GM18519 (cell line): ENCODE results near the gene GRPEL2.

Source experiments
- ATAC-seq: cut with Tn5 transposase; IDR thresholded peaks from one replicate; pipeline ENCODE4 v1.9.1; 2021; ENCODE audit warnings: mild to moderate bottlenecking, moderate library complexity; ENCODE audit not compliant: unreplicated experiment, low FRiP score

The GRPEL2 gene, protein sequence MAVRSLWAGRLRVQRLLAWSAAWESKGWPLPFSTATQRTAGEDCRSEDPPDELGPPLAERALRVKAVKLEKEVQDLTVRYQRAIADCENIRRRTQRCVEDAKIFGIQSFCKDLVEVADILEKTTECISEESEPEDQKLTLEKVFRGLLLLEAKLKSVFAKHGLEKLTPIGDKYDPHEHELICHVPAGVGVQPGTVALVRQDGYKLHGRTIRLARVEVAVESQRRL

DNA sequence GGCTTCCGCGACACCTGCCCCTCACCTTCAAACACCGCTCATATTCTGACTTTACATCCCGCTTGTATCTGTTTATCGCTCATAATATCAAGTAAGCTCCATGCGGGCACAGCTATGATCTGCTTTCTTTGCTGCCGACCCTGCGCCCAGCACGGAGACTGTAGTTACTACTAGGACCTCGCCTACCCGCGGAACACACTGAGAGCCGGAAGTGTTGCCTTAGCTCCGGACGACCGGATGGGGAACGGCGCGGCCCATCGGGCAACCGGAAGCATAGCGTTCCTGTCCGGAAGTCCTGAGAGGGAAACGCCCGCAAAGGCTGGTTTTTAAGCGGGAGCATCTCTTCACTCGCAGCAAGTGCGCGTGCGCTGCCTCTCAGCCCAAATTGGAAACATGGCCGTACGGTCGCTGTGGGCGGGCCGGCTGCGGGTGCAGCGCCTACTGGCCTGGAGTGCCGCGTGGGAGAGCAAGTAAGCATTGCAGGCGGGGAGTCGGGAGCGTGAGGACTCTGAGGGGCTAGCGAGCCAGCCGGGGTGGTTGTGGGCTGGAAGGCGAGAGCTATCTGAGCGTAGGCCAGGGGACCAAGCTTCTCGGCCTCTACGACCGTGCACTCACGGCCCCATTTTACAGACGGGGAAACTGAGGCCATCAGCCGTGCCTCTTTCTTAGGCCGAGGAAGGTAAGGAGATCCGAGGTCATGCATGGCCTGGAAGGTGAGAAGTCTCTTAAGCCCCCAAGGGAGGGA, at the start of gene GRPEL2:
TSS of gene GRPEL2 (plus strand) at position 353 of the 745 bp plus-strand sequence. CDS start at position 394, 41 bp downstream.
- ATAC-seq: peak; percentile 98

DNA sequence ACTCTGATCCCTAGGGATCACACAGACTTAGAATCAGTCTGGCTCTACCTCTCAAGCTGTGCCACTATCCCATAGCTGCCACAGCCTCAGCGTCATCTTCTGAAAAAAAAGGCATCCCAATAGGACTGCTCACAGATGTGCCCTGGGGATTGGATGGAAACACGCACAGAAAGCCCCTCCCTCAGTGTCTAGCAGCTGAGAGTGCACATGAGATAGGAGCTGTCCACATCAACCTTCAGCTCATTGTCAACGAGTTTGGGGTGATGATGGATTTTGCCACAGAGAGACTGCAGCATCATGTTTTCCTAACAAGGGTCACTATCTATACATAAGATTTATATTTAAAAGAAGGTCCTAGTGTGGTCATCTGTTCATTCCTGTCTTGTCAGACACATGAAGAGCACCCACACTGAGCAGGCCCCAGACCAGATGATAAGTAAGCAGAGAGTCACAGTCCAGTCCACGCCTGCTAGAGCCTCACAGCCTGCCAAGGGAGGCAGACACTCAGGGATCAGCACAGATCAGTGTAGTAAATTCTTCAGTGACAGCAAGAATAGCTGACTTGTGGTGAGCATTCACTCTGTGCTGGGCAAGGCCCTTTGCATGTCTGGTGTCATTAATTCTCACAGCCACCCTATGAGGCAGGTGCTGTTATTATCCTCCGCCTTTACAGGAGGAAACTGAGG, 47.8 kb upstream of the GRPEL2 start:
- ATAC-seq: no peak

DNA sequence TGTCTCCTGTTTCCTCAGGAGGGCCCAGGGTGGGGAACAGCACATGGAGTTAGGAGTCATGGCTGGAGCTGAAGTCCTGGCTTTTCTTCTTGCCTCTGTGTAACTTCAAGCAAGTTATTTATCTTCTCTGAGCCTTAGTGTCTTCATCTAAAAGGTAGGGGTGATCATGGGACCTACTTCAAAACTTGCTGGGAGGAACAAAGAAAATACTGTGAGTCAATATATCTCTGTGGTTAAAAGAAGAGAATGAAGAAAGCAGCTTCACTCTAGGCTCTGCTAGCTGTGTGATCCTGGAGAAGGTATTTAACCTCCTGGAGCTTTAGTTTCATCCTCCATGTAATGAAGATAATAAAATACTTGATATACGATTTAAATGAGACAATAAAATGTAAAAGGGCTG, 47.1 kb upstream of the GRPEL2 start:
- ATAC-seq: no peak

DNA sequence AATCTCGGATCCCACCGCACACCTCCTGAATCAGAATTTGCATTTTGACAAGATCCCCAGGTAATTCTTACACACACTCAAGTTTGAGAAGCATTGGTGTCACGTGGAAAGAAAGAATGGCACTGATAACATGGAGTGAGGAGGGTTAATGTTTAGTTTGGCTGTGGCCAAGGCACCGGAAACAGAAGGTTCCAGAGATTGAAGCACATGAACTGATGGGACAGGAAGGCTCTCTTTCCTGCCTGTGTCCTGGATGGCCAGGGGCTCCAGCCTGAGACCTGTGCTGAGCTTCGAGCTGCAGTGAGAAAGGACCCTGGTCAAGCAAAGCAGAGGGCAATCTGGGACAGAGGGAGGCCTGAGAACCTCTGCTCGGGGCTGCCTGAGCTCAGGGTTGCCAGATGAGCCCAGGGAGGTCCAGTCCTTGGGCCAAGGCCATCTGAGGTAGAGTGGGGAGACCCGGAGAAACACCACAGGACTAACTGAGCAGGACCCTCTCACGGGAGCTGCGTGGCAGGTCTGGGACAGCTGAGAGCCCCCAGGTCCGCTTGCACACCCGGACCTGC, 46.4 kb upstream of the GRPEL2 start:
- ATAC-seq: no peak

DNA sequence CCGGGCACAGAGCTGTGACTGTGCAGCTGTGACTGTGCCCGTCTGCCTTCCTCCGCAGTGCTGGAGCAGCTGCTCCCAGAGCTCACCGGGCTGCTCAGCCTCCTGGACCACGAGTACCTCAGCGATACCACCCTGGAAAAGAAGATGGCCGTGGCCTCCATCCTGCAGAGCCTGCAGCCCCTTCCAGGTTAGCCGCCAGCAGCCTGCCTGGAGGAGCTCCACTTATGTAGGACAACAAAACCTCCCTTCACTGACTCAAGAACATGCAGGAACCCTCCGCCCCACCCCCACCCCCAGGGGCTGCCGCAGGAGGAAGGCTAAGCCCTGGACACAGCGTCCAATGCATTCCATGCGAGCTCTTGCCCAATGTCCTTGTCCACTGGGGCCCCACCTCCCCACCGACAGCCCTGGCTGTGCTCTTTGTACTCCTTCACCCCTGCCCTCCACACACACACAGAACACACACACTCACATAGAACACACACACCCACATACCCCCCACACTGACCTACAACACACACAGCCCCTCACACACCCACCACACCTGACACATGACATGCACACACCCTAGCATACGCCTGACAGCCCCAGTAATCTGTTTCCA, 45.7 kb upstream of the GRPEL2 start:
- no peak for ATAC-seq

DNA sequence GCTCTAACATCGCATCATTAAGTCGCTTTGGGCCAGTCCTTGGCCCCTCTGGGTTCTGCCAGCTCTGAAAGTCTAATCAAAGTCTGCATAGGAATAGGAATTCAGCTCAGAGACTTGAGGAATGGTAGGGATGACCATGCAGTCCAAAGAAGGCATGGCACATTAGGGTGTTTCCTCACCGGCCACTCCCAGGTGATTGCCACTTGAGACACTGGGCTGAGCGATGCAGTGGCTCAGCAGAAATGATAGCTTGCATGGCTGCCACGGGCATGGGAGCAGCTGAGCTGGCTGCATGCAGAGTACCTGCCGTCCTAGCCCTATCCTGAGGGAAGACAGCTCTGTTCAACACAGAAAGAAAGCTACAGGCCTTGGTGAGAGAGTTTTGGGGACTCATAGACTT, 44.9 kb upstream of the GRPEL2 start:
- ATAC-seq: no peak

DNA sequence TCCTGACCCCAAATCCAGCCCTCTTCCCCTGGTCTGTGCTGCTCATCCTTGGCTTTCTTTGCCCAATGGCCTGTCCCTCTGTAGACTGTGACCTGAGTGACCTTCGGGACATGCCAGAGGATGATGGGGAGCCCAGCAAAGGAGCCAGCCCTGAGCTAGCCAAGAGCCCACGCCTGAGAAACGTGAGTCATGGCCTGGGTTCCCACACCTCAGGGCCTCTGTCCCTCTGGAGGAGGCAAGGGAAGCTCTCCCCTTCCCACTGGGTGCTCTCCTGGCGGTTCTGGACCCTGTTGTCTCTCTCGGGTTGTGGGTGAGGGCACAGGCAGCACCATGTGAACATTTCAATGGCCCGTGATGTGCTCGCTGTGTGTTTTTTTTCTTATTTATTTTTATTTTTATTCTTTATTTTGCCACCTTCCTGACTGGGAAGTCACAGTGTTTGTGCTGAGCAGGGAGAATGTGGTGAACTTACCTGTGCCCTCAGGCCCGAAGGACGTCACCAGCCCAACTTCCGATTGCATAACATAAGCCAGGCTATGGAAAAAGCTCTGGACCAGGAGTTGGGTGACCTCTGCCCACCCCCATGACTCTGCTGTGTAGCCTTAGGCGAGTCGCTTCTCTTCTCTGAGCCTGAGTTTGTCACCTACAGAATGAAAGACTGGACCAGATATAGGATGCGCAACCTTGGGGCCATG, 44.1 kb upstream of the GRPEL2 start:
- ATAC-seq: no peak

DNA sequence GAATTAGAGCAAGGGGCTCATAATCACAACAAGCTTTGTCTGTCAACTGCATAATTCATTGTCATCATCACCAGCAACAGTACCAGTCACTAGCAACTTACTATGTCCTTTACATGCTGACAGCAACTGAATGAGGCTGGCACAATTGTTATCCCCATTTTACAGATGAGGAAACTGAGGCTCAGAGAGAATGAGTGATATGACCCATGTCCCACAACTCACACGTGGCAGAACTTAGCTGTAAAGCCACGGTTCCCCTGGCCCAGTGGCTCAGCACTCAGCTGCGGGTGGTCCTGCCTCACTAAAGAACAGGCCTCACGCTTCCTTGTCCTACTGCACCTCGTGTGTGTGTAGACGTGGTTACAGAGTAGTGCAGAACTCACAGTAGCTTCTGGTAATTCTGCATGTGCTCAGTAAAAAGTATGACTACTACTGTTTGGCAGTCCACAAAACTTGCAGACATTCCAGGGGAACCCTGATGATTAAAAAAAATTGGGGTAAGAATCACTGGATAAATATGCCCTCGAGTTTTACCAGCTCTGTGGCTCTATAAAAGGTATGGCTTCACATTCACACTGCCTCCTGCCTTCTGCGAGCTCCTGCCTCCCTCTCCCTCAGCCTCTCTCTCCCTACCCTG, 43.4 kb upstream of the GRPEL2 start:
- no peak for ATAC-seq

DNA sequence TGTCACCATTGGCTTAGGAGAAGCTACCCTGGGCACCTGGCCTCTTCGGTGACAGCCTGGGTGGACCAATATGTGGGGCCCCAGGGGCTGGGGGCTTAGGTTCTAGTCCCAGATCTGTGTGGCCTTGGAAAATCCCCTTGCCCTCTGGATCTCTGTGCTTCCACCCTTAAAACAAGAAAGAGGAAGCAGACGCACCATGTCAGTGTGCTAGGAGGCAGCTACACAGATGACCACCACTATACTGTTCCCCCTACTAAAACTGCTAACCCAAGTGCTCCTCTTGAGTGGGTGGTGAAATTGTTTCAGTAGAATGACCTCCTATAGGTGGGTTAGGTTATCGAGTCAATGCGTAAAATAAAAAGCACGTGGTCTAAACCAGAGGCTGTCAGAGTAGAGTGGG, 42.7 kb upstream of the GRPEL2 start:
- no peak for ATAC-seq

DNA sequence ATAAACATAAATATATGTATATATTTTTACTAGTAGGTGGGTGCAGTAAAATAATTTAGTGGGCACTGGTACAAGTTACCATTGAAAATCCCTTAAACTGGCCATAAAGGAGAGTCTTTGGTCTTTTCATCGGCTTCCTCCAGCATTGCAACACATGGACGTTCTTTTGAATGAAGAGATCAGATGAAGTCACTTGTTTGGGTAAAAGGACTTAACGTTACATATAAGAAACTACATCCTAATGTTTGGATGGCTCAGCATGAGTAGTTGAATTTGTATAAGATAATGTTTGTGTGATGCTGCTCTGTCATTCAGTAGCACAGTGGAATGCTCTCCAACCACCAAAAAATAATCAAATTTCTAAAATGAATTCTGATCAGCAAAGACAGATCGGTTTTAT, 42.1 kb upstream of the GRPEL2 start:
- no peak for ATAC-seq

DNA sequence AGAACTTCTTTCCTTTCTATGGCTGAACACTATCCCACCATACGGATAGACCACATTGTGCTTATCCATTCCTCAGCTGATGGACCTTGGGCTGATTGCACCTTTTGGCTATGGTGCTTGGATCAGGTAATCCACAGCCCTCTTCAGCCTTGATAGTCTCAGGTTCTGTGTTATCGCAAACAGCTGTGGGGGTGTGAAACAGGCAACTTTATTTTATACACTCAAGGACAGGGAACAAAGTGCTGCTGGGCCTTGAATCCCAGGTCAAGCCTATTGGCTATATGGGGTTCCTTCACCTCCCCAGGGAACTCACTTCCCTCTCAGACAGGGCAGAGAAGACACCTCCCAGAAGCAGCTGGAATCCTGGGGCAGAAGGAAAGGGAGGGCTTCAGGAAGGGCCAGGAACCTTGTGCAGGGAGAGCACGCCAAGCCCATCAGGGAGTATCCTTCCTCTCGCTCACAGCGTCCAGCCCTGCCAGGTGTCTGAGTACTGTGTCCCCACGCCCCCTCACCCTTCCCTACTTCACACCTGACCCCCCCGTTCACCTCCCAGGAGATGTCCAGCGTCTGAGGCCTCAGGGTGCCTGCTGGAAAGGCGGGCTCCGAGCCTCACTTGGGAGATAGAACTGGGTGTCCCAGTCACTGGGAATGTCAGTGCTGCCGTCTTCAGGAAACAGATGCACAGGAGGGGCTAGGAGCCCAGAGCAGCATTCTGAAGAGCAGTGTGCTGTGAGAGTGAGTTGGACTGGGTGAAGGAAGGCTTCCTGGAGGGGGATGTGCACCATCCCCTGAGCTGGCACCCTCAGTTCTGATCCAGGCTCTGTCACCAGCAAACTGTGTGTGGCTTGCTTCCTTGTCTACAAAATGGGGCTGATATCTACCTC, 40.9 kb upstream of the GRPEL2 start:
- ATAC-seq: no peak

DNA sequence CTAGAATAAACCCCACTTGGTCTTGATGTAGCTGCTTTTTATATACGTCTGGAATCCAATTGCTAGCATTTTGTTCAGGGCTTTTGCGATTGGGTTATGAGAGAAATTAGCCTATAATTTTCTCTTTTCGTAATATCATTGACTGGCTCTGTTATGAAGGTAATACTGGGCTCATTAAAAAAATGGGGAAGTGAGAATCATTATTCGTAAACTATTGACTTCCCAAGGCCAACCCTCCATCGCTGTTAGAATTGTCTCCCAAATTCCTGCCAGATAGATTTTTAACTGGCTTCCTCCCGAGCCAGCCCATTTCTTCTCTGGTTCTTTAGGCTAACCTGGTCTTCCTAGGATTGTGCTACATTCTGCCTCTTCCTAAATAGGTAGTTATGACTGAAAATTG, 35.9 kb upstream of the GRPEL2 start:
- no peak for ATAC-seq

DNA sequence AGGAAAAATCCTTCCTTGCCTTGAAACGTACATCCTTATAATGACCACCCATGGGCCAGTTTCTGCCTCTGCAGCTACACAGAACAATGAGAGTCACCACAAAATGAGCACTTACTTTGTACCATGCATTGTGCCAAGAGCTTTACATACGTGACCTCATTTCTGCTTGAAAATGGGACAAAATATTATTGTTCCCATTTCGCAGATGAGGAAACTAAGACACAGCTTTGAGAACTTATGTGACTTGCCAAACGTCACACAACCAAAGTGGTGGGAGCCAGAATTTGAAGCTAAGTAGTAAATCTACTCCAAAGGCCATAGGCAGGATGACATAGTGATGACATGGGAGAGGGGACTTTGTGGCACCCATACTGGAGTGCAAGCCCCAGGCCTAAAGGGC, 34.8 kb upstream of the GRPEL2 start:
- ATAC-seq: no peak

DNA sequence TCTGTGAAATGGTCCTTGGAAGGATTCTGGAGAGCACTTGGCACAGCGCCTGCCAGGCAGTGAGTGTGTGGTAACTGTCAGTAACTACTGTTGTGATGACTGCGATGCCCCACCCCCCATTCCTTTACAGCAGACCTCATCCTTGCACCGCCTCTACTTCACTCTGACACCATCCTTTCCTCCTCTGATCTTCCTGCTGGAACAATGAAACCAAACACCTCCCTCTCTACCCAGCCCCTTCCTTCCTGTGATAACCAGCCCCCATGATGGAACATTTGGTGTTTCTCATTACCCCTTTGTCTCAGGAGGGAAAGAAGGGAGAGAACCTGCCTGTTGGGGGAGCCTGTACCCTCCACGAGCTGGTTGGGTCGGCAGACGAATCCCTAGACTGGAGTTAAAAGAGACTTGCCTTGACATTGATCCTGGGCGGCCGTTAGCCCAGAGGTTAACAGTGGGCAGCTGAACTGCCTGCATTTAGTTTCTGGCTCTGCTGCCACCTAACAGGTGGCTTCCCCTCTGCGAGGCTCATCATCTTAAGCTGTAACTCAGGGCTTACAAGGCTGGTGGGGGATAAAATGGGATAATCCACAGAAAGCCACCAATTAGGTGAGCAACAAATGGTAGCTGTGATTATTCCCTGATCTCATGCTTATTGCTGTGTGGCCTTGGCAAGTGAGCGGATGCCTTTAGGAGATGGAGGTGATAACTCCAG, 34.2 kb upstream of the GRPEL2 start:
- ATAC-seq: no peak

DNA sequence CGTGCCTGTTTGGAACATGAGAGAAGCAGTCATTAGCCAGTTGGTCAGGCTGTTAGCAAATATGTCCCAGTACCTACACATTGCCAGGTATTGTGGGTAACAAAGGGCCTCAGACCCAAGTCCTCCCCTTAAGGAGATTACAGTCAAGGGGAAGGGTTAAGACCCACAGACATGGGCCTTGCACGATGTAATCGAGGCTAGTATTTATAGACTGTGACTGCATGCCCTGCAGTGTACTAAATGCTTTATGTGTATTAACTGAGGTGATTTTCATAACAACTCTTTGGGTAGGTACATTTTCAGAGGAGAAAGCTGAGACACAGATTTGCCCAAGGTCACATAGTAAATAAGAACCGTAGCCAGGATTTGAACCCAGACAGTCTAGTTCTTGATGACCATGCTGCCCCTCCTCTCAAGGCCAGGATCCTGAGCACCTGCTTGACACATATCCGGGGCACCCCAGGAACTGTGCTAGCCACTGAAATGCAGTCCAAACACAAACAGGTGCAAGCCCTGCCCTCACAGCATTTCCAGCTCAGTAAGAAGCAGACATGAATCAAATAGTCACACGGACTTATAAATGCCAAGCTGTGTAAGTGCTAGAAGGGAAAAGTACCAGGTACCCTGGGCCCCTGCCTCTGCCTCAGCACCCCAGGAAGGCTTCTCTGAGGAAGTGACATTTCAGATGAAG, 32.0 kb upstream of the GRPEL2 start:
- ATAC-seq: no peak

DNA sequence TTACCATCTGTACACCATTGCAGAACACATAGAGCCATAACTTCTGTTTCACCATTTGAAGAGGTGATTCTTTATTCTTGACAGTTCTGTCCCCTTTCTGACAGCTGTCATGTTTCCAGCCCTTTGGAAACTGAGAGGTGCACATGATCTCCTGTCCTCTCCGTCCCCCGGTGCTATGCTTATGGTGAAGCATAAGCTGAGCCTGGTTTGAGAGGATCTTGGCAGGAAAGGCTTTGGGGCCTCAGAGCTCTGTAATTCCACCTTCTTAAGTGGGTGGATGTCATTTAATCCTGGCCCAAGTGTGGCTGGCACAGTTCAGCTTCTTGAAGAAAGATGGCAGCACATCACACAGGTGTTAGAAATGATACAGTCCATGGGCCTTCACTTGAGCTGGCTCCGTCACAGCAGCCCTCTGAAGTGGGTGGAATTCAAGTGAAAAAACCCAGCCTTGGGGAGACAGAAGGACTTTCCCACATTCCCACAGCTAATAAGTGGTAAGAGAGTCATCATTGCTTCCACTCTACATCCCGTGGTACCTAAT, 30.7 kb upstream of the GRPEL2 start:
- ATAC-seq: no peak

DNA sequence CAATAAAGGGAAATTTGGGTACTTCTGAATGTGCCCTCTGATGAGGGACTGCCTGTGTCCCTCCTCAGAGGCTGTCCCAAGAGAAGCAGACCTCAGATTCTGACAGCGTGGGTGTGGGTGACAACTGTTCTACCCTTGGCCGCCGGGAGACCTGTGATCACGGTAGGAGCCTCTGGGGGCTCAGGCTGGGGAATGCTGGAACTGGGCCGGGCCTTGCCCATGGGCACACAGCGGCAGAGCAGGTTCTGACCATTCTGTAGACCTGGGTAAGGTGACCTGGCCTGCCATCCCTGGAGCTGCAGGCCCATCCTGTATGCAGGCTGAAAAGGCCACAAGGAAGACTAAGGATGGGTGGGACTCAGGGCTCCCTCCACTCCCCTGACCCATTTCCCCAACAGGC, 29.5 kb upstream of the GRPEL2 start:
- ATAC-seq: no peak
